ENCODE measurements around the gene CFLAR. TPM values are rescaled to one million over a fixed set of nuclear protein-coding genes. Genes with fewer than 3 reads are reported as not detected.

CFLAR gene
- total and polyA plus RNA-seq, 9 of the 15 experiments (the other 6 are each of a cell fraction or from before 2014, with no cell fraction given) = 27.5 to 102 (median 54.0) TPM

DNA sequence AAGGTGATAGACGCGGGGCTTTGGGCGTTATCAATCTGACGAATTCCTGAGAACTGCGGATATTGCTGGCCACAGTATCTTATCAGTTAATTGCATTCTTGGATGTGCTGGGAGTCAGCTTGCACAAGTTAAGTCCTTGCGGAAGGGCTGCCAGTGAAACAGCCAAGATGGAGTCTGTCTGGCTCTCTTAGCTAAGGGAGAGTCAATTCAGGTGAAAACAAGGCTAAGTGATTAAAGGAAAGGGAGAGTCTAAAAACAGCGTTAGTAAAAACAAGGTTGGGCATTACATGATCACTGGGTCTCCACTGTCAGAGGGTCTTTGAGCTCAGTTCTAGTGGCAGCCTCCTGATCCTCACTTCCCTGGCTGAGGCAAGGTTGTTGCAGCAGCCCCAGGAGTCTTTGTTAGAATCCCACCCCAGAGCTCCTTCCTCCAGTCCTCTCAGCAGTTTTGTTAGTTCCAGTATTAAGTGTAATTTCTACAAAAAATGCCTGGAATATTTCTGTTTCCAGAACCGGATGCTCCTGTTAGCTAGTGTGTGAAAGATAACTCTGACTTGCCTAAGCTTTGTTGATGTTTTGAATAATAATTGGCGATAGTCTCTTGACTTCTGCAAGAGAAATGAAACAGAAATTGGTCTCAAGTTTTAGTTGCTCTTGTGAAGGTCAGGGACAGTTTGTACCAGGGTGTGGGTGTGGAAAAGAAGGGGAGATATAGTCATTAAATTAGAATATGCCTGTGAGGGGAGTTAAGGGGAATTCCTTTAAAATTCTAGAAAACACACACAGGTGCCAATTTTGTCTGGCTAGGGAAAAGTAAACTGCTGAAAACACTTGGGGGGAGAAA lies 10.6 kb downstream of the CFLAR start (continued):
- TF ChIP-seq, protein P1, sequence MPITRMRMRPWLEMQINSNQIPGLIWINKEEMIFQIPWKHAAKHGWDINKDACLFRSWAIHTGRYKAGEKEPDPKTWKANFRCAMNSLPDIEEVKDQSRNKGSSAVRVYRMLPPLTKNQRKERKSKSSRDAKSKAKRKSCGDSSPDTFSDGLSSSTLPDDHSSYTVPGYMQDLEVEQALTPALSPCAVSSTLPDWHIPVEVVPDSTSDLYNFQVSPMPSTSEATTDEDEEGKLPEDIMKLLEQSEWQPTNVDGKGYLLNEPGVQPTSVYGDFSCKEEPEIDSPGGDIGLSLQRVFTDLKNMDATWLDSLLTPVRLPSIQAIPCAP (CRISPR knock-in tag; IDR thresholded peaks at IDR 0.05; ENCODE audit: borderline replicate concordance) = no peak
- TF ChIP-seq, protein P2, sequence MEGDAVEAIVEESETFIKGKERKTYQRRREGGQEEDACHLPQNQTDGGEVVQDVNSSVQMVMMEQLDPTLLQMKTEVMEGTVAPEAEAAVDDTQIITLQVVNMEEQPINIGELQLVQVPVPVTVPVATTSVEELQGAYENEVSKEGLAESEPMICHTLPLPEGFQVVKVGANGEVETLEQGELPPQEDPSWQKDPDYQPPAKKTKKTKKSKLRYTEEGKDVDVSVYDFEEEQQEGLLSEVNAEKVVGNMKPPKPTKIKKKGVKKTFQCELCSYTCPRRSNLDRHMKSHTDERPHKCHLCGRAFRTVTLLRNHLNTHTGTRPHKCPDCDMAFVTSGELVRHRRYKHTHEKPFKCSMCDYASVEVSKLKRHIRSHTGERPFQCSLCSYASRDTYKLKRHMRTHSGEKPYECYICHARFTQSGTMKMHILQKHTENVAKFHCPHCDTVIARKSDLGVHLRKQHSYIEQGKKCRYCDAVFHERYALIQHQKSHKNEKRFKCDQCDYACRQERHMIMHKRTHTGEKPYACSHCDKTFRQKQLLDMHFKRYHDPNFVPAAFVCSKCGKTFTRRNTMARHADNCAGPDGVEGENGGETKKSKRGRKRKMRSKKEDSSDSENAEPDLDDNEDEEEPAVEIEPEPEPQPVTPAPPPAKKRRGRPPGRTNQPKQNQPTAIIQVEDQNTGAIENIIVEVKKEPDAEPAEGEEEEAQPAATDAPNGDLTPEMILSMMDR (IDR thresholded peaks at IDR 0.05 in 2 of 3, conservative IDR thresholded peaks at IDR 0.05 in 1 of 3; ENCODE audit: insufficient read depth in 2 of 3, low read depth in 1 of 3, low read length in 3 of 3) = no peak
- TF ChIP-seq, protein P3, sequence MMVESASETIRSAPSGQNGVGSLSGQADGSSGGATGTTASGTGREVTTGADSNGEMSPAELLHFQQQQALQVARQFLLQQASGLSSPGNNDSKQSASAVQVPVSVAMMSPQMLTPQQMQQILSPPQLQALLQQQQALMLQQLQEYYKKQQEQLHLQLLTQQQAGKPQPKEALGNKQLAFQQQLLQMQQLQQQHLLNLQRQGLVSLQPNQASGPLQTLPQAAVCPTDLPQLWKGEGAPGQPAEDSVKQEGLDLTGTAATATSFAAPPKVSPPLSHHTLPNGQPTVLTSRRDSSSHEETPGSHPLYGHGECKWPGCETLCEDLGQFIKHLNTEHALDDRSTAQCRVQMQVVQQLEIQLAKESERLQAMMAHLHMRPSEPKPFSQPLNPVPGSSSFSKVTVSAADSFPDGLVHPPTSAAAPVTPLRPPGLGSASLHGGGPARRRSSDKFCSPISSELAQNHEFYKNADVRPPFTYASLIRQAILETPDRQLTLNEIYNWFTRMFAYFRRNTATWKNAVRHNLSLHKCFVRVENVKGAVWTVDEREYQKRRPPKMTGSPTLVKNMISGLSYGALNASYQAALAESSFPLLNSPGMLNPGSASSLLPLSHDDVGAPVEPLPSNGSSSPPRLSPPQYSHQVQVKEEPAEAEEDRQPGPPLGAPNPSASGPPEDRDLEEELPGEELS (CRISPR knock-in tag; IDR thresholded peaks at IDR 0.05; ENCODE audit: borderline replicate concordance) = no peak
- TF ChIP-seq SREBF2 (CRISPR knock-in tag; IDR thresholded peaks at IDR 0.05) (no peak), ZFP1 (CRISPR knock-in tag; IDR thresholded peaks at IDR 0.05) (peak; percentile 96), ARNT (IDR thresholded peaks at IDR 0.05) (0 out of 4 replicates have a peak, but pooled peaks of 1 of the 2 experiments have one; percentile 22), FOXA1 (IDR thresholded peaks at IDR 0.05; ENCODE audit: borderline replicate concordance) (no peak), ZNF316 (IDR thresholded peaks at IDR 0.05) (no peak)
- TF ChIP-seq, protein P4, sequence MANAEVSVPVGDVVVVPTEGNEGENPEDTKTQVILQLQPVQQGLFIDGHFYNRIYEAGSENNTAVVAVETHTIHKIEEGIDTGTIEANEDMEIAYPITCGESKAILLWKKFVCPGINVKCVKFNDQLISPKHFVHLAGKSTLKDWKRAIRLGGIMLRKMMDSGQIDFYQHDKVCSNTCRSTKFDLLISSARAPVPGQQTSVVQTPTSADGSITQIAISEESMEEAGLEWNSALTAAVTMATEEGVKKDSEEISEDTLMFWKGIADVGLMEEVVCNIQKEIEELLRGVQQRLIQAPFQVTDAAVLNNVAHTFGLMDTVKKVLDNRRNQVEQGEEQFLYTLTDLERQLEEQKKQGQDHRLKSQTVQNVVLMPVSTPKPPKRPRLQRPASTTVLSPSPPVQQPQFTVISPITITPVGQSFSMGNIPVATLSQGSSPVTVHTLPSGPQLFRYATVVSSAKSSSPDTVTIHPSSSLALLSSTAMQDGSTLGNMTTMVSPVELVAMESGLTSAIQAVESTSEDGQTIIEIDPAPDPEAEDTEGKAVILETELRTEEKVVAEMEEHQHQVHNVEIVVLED (CRISPR knock-in tag; IDR thresholded peaks at IDR 0.05) = peak; percentile 88
- TF ChIP-seq, protein P5, sequence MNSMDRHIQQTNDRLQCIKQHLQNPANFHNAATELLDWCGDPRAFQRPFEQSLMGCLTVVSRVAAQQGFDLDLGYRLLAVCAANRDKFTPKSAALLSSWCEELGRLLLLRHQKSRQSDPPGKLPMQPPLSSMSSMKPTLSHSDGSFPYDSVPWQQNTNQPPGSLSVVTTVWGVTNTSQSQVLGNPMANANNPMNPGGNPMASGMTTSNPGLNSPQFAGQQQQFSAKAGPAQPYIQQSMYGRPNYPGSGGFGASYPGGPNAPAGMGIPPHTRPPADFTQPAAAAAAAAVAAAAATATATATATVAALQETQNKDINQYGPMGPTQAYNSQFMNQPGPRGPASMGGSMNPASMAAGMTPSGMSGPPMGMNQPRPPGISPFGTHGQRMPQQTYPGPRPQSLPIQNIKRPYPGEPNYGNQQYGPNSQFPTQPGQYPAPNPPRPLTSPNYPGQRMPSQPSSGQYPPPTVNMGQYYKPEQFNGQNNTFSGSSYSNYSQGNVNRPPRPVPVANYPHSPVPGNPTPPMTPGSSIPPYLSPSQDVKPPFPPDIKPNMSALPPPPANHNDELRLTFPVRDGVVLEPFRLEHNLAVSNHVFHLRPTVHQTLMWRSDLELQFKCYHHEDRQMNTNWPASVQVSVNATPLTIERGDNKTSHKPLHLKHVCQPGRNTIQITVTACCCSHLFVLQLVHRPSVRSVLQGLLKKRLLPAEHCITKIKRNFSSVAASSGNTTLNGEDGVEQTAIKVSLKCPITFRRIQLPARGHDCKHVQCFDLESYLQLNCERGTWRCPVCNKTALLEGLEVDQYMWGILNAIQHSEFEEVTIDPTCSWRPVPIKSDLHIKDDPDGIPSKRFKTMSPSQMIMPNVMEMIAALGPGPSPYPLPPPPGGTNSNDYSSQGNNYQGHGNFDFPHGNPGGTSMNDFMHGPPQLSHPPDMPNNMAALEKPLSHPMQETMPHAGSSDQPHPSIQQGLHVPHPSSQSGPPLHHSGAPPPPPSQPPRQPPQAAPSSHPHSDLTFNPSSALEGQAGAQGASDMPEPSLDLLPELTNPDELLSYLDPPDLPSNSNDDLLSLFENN (IDR thresholded peaks at IDR 0.05; ENCODE audit: low read depth in 2 of 2, low read length in 2 of 2) = no peak
- TF ChIP-seq, protein P6, sequence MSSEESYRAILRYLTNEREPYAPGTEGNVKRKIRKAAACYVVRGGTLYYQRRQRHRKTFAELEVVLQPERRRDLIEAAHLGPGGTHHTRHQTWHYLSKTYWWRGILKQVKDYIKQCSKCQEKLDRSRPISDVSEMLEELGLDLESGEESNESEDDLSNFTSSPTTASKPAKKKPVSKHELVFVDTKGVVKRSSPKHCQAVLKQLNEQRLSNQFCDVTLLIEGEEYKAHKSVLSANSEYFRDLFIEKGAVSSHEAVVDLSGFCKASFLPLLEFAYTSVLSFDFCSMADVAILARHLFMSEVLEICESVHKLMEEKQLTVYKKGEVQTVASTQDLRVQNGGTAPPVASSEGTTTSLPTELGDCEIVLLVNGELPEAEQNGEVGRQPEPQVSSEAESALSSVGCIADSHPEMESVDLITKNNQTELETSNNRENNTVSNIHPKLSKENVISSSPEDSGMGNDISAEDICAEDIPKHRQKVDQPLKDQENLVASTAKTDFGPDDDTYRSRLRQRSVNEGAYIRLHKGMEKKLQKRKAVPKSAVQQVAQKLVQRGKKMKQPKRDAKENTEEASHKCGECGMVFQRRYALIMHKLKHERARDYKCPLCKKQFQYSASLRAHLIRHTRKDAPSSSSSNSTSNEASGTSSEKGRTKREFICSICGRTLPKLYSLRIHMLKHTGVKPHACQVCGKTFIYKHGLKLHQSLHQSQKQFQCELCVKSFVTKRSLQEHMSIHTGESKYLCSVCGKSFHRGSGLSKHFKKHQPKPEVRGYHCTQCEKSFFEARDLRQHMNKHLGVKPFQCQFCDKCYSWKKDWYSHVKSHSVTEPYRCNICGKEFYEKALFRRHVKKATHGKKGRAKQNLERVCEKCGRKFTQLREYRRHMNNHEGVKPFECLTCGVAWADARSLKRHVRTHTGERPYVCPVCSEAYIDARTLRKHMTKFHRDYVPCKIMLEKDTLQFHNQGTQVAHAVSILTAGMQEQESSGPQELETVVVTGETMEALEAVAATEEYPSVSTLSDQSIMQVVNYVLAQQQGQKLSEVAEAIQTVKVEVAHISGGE (CRISPR knock-in tag; IDR thresholded peaks at IDR 0.05) = peak in 1 of 3 experiments; percentile 89; a peak in 2 of 6 replicates

Measured in K562 (cell line).